ENCODE measurements around the gene FAM221A.

DNA sequence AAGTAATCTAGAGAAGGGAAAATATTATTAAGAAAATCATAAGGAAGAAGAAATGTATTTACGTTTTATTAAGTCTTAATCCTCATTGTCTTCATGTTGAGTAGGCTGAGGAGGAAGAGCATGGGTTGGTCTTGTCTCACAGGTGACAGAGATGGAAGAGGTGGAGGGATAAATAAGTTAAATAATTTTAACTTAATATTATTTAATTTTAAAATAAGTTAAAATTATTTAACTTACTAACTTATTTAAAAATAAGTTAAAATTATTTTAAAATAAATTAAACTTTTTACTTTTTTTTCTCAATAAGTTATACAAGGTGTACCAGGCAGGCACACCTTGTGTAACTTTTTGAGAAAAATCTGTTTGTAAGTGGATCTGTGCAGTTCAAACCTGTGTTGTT, 66.6 kb downstream of the FAM221A start:
- TF ChIP-seq, protein P1, sequence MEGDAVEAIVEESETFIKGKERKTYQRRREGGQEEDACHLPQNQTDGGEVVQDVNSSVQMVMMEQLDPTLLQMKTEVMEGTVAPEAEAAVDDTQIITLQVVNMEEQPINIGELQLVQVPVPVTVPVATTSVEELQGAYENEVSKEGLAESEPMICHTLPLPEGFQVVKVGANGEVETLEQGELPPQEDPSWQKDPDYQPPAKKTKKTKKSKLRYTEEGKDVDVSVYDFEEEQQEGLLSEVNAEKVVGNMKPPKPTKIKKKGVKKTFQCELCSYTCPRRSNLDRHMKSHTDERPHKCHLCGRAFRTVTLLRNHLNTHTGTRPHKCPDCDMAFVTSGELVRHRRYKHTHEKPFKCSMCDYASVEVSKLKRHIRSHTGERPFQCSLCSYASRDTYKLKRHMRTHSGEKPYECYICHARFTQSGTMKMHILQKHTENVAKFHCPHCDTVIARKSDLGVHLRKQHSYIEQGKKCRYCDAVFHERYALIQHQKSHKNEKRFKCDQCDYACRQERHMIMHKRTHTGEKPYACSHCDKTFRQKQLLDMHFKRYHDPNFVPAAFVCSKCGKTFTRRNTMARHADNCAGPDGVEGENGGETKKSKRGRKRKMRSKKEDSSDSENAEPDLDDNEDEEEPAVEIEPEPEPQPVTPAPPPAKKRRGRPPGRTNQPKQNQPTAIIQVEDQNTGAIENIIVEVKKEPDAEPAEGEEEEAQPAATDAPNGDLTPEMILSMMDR (IDR thresholded peaks at IDR 0.05) = no peak
- TF ChIP-seq EZH2 (IDR thresholded peaks at IDR 0.05; ENCODE audit: borderline replicate concordance, insufficient read depth, low read depth, low read length, poor library complexity, severe bottlenecking) = no peak

Data from B cell (primary cell).